Fibroblast of lung (primary cell): ENCODE results near the gene DIP2C. TPM values are rescaled to one million over a fixed set of nuclear protein-coding genes. Genes with fewer than 3 reads are reported as not detected.

Experiments used
- DNase-seq, 2 donors: peaks; one replicate each; pipeline versions ENCODE4 v3.0.0 to v3.0.0-alpha.2; 2010; ENCODE audit warnings: low read depth in 2 of 2
- H2AFZ ChIP-seq: 2 replicates; pipeline ENCODE4 v1.5.1; 2012; ENCODE audit warnings: low read length, control low read depth, inconsistent platforms
- H3K27ac ChIP-seq: 2 replicates; pipeline ENCODE4 v1.5.1; 2011; ENCODE audit warnings: low read length, control low read depth; ENCODE audit not compliant: insufficient read depth
- H3K27me3 ChIP-seq: 2 replicates; pipeline ENCODE4 v1.5.1; 2011; ENCODE audit warnings: mild to moderate bottlenecking, low read length; ENCODE audit not compliant: control insufficient read depth, insufficient read depth
- H3K36me3 ChIP-seq: 2 replicates; pipeline ENCODE4 v1.5.1; 2011; ENCODE audit warnings: low read length; ENCODE audit not compliant: control insufficient read depth, insufficient read depth
- H3K4me1 ChIP-seq: 2 replicates; pipeline ENCODE4 v1.5.1; 2011; ENCODE audit warnings: low read length; ENCODE audit not compliant: control insufficient read depth, insufficient read depth; ENCODE audit errors: extremely low read depth
- H3K4me2 ChIP-seq: 2 replicates; pipeline ENCODE4 v1.5.1; 2011; ENCODE audit warnings: low read length, control low read depth; ENCODE audit not compliant: insufficient read depth; ENCODE audit errors: extremely low read depth
- H3K4me3 ChIP-seq, 4 experiments: fragments of 200-600 bp in 1 of 4; sonication (generic) in 1 of 4; replicated peaks in 1 of 4; 2 replicates each; pipeline ENCODE4 v1.5.1; 2011 to 2016; ENCODE audit warnings: low read length in 4 of 4, low read depth in 3 of 4, mild to moderate bottlenecking in 3 of 4, control low read depth in 2 of 4, inconsistent platforms in 1 of 4, mixed read lengths in 1 of 4; ENCODE audit not compliant: insufficient read depth in 1 of 4; ENCODE audit errors: control extremely low read depth in 1 of 4
- H3K79me2 ChIP-seq: 2 replicates; pipeline ENCODE4 v1.5.1; 2012; ENCODE audit warnings: mild to moderate bottlenecking, low read length, inconsistent platforms; ENCODE audit not compliant: control insufficient read depth, insufficient read depth
- H3K9ac ChIP-seq: 2 replicates; pipeline ENCODE4 v1.5.1; 2011; ENCODE audit warnings: mild to moderate bottlenecking, low read length, control low read depth; ENCODE audit not compliant: insufficient read depth
- H3K9me3 ChIP-seq: 2 replicates; pipeline ENCODE4 v1.5.1; 2012; ENCODE audit warnings: low read depth, low read length; ENCODE audit not compliant: control insufficient read depth, insufficient read depth
- H4K20me1 ChIP-seq: 2 replicates; pipeline ENCODE4 v1.5.1; 2011; ENCODE audit warnings: low read length; ENCODE audit not compliant: control insufficient read depth, insufficient read depth; ENCODE audit errors: extremely low read depth
- CTCF ChIP-seq, 2 donors: IDR thresholded peaks in 1 of 2; conservative IDR thresholded peaks in 1 of 2; 1 replicate in 1 of 2; 2 replicates in 1 of 2; pipeline ENCODE4 v1.5.1; 2011 to 2012; ENCODE audit warnings: low read length in 2 of 2, control low read depth in 1 of 2, inconsistent platforms in 1 of 2, low read depth in 1 of 2, mild to moderate bottlenecking in 1 of 2
- EZH2 ChIP-seq: IDR thresholded peaks from 2 replicates; pipeline ENCODE4 v1.5.1; 2012; ENCODE audit warnings: low read length, control low read depth, mild to moderate bottlenecking; ENCODE audit errors: missing control alignments
- polyA plus RNA-seq, 2 donors: library from polyadenylated mRNA; depleted of rRNA in 1 of 2; stranded (reverse) in 1 of 2; unstranded in 1 of 2; fragments of >200 nt; gene quantifications; 2 replicates each; pipeline ENCODE4 v1.2.1, GENCODE V29; 2011 to 2012; ENCODE audit warnings: missing spikeins in 1 of 2
- total RNA-seq: library from RNA; depleted of rRNA; stranded (reverse); fragments of >200 nt; gene quantifications from 2 replicates; pipeline ENCODE4 v1.2.1, GENCODE V29; 2014

DIP2C gene
- total and polyA plus RNA-seq, 2 donors (not counting 1 experiment from before 2014, with no cell fraction given) = 10.7 to 18.3 TPM

DNA sequence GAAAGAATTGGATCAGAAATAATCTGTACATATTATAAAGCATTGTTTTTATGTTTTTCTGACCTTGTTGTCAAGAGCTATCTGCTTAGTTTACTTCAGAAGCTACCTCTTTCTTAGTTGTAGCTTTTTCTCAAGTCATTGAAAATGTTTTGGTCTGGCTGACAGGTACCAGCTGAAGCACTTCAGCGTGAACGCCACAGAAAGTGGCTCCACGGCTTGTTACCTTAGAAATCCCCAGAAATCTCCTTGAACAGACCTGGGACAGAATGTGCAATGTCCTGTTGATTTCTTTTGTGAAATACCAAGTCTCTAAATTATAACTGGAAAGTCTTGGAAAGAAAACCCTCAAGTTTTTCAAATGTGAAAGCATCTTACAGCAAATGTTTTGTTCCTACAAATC lies 457.4 kb downstream of the DIP2C start:
- Histone ChIP-seq H3K27me3 (no peaks in the 10 kb centered on the region), H3K9ac (no peak overlapping the region), H3K4me2 (no peak overlapping the region), H3K36me3 (no peaks in the 10 kb centered on the region), H3K79me2 (no peaks in the 10 kb centered on the region), H2AFZ (no peak overlapping the region), H3K9me3 (no peaks in the 10 kb centered on the region), H3K27ac (no peak overlapping the region), H3K4me1 (no peaks in the 10 kb centered on the region), H4K20me1 (no peaks in the 10 kb centered on the region), H3K4me3 (no peak overlapping the region)
- TF ChIP-seq CTCF (conservative IDR thresholded peaks at IDR 0.05 in 1 of 2, IDR thresholded peaks at IDR 0.05 in 1 of 2; ENCODE audit: low read depth in 1 of 2, low read length in 2 of 2) (no peak), EZH2 (no peak)
- no peak for DNase-seq

DNA sequence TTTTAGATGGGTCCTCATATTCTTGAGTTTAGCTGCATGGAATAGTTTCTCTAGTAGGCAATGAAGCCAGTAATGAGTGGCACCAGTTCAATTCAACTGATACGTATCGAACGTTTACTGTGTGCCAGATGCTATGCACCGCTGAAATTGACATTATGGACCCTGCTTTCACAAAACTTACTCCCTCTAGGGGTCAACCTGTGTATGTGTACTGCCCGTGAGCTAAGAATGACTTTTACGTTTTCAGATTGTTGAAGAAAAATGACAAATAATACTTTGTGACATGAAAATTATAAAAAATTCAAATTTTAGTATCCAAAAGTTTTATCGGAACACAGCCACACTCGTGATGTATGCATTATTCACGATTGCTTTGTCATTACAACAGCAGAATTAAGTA lies 458.7 kb downstream of the DIP2C start:
- Histone ChIP-seq H3K79me2 (no peaks in the 10 kb centered on the region), H3K36me3 (no peaks in the 10 kb centered on the region), H3K4me2 (no peak overlapping the region), H3K27ac (no peak overlapping the region), H3K9ac (no peak overlapping the region), H4K20me1 (no peaks in the 10 kb centered on the region), H3K27me3 (no peaks in the 10 kb centered on the region), H3K9me3 (no peaks in the 10 kb centered on the region), H3K4me1 (no peaks in the 10 kb centered on the region), H3K4me3 (no peak overlapping the region), H2AFZ (no peak overlapping the region)
- TF ChIP-seq CTCF (conservative IDR thresholded peaks at IDR 0.05 in 1 of 2, IDR thresholded peaks at IDR 0.05 in 1 of 2; ENCODE audit: low read depth in 1 of 2, low read length in 2 of 2) (peak; percentile 24 to 55), EZH2 (no peak)
- peak; percentile 4 to 26 for DNase-seq

GRCh38 chr10:228366-228765 lies 461.1 kb downstream of the DIP2C start:
- Histone ChIP-seq H3K27ac (no peak overlapping the region), H3K4me1 (no peaks in the 10 kb centered on the region), H3K4me3 (no peak overlapping the region), H2AFZ (no peak overlapping the region), H3K27me3 (no peaks in the 10 kb centered on the region), H3K79me2 (no peaks in the 10 kb centered on the region), H3K9me3 (no peaks in the 10 kb centered on the region), H3K36me3 (no peaks in the 10 kb centered on the region), H4K20me1 (no peaks in the 10 kb centered on the region), H3K9ac (no peak overlapping the region), H3K4me2 (no peak overlapping the region)
- TF ChIP-seq EZH2 = no peak
- TF ChIP-seq CTCF (conservative IDR thresholded peaks at IDR 0.05 in 1 of 2, IDR thresholded peaks at IDR 0.05 in 1 of 2; ENCODE audit: low read depth in 1 of 2, low read length in 2 of 2) = no peak
- DNase-seq = no peak
